Activated effector memory CD4-positive, alpha-beta T cell treated with Interleukin-2 at 50 U/mL for 16 hours (primary cell): ENCODE measurements around the gene SMIM5.

Experiments
- DNase-seq: peaks from one replicate; pipeline ENCODE4 v3.0.0-alpha.2; 2020

Gene SMIM5

GRCh38 chr17:75672011-75672410 lies 38.8 kb downstream of the SMIM5 start:
- DNase-seq: no peak

GRCh38 chr17:75673487-75673886 lies 40.3 kb downstream of the SMIM5 start:
- no peak for DNase-seq

DNA sequence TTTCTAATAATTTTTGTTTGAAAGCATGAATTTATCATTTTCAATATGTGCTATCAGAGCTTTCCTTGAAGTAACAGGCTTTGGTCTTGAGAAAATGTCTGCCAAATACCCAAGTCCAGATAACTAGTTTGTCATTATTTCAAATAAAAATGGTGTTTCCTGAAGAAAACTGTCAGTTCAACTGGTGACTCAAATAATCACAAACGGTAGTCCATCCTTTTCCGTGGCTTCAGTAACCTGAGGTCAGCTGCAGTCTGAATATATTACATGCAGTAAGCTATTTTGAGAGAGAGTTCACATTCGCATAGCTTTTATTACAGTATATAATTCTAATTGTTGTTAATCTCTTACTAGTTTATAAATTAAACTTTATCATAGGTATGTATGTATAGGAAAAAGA lies 43.2 kb downstream of the SMIM5 start:
- no peak for DNase-seq

GRCh38 chr17:75679706-75680211 lies 46.5 kb downstream of the SMIM5 start:
- DNase-seq: no peak

DNA sequence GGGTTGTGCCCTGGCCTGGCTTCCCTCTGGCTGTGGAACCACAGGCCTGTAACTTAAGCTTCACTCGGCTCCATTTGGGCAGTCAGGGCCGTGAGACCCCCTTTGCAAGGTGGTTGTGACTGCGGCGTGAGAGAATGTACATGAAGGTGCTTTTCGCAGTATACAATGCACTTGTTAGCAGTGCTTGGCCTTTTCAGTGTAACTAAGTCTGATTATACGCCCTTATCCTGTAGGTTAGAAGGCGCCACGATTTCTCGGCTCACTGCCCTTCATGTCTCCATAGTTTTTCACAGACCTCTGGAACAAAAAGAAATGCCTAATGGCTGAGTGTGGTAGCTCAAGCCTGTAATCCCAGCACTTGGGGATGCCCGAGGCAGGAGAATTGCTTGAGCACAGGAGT lies 47.2 kb downstream of the SMIM5 start:
- no peak for DNase-seq

DNA sequence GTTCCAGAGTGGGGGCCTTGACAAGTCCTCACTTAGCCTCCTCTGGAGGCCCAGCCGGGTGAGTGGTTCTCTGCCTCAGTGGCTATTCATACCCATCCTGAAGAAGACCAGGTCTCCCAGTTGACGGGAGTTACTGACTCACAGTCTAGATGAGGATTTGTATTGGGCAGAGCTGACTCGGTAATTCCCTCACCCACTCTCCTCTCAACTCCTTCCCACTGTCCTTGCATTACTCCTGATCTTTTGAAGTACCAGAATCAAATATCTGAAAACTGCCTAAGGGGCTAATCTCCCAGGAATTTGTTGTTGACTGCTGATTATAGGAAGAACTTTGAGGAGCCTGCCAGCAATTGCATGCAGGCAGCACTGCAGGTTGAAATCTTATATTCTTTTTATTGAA lies 48.1 kb downstream of the SMIM5 start:
- DNase-seq: no peak

GRCh38 chr17:75683583-75683982 lies 50.3 kb downstream of the SMIM5 start:
- DNase-seq: no peak

GRCh38 chr17:75684249-75684648 lies 51.0 kb downstream of the SMIM5 start:
- no peak for DNase-seq

DNA sequence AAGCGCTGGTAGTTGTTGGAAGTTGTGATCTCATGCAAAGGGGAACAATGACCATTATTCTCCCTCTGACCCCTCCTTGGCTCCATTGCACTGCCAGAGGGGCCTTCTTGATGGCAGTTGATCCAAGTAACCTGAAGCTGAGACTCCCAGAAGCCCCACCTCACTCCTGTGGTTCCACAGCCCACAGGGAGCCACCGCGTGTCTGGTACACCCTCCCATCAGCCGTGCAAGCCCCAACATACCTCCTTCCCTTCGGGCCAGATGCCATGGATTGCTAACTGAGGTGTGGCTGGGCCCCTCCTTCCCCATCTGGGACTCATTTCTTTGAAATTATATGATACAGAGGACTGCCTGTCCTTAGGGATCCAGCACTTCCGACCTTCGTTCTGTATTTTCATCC lies 51.7 kb downstream of the SMIM5 start:
- DNase-seq: no peak

DNA sequence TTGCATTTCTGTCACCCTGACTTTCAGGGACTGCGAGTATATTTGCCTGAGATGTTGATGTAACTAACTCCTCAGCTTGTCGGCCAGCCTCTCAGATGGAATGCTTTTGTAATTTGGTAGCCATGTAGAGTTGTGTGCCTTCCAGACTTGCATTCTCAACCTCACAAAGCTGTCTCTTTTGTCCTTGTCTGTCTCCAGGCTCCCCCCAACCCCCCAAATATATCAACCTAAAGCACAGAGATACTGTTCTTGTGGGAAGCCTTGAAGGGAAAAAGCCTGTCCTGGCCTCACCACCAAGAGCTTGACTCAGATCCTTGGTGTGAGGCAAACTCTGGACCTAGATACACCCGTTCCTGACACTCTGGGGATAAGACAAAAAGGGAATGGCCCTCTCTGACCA lies 52.3 kb downstream of the SMIM5 start:
- no peak for DNase-seq

DNA sequence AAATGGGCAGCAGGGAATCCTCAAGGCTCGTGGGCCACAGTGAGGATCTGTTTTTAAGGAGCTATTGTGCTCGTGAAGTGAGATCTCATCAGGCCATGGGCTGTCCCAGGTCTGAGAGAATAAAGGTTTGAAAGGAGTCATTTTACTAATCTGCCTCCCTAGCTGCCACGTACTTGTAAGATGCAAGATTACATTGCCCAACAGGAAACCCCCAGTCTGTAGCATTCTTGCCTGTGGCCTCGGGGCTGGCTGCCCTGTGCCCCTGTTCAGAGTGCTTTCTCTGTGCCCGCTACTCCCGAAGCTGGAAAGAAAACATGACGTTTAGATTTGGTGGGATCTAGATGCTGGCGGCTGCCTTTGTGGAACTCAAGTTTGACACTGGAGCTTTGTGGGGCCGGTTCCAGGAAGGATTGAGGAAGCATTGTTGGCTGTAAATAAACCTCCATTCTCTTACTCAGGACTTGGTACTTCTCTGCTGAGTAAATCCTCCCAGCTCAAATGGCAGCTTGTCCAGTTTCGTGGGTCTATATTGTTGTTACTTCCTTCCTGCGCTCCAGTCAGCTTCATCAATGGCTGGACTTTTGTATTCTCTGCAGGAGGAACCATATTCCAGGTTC lies 55.1 kb downstream of the SMIM5 start:
- no peak for DNase-seq

GRCh38 chr17:75689441-75689873 lies 56.2 kb downstream of the SMIM5 start:
- no peak for DNase-seq
